Measurements from ENCODE around the gene TMEM145. TPM values are rescaled to one million over a fixed set of nuclear protein-coding genes. Genes with fewer than 3 reads are reported as not detected.
A peak's percentile ranks its signal among the peaks of the same experiment; 100 is the strongest.

TMEM145 gene
- total RNA-seq, 1 donor from 2014 or later, result 3.9 TPM

DNA sequence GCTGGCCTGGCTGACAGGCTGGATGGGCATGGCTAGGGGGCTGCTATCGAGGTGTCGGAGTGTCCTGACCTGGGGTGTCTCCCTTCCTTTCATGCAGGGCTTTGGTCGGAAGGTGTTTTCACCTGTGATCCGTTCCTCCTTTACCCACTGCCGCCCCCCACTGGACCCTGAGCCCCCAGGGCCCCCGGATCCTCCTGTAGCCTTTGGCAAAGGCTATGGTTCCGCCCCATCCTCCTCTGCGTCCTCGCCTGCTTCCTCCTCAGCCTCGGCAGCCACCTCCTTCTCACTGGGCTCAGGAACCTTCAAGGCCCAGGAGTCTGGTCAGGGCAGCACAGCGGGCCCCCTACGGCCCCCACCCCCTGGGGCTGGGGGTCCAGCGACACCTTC lies 23.0 kb upstream of the TMEM145 start:
- no peak overlapping the region for H3K27ac Mint-ChIP-seq (ENCODE audit: unreplicated experiment)
- H3K4me3 Mint-ChIP-seq (ENCODE audit: unreplicated experiment), result no peak overlapping the region
- TF ChIP-seq, protein P1, sequence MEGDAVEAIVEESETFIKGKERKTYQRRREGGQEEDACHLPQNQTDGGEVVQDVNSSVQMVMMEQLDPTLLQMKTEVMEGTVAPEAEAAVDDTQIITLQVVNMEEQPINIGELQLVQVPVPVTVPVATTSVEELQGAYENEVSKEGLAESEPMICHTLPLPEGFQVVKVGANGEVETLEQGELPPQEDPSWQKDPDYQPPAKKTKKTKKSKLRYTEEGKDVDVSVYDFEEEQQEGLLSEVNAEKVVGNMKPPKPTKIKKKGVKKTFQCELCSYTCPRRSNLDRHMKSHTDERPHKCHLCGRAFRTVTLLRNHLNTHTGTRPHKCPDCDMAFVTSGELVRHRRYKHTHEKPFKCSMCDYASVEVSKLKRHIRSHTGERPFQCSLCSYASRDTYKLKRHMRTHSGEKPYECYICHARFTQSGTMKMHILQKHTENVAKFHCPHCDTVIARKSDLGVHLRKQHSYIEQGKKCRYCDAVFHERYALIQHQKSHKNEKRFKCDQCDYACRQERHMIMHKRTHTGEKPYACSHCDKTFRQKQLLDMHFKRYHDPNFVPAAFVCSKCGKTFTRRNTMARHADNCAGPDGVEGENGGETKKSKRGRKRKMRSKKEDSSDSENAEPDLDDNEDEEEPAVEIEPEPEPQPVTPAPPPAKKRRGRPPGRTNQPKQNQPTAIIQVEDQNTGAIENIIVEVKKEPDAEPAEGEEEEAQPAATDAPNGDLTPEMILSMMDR (IDR thresholded peaks at IDR 0.05; ENCODE audit: unreplicated experiment), result no peak
- H3K36me3 Mint-ChIP-seq (ENCODE audit: low read depth, unreplicated experiment), result peaks cover 20% of the 10 kb centered on the region
- no peak for DNase-seq (ENCODE audit: low spot score)
- H3K9me3 Mint-ChIP-seq (ENCODE audit: unreplicated experiment), result no peaks in the 10 kb centered on the region
- peaks cover 12% of the 10 kb centered on the region for H3K4me1 Mint-ChIP-seq (ENCODE audit: unreplicated experiment)
- H3K27me3 Mint-ChIP-seq (ENCODE audit: unreplicated experiment), result peaks cover 20% of the 10 kb centered on the region

DNA sequence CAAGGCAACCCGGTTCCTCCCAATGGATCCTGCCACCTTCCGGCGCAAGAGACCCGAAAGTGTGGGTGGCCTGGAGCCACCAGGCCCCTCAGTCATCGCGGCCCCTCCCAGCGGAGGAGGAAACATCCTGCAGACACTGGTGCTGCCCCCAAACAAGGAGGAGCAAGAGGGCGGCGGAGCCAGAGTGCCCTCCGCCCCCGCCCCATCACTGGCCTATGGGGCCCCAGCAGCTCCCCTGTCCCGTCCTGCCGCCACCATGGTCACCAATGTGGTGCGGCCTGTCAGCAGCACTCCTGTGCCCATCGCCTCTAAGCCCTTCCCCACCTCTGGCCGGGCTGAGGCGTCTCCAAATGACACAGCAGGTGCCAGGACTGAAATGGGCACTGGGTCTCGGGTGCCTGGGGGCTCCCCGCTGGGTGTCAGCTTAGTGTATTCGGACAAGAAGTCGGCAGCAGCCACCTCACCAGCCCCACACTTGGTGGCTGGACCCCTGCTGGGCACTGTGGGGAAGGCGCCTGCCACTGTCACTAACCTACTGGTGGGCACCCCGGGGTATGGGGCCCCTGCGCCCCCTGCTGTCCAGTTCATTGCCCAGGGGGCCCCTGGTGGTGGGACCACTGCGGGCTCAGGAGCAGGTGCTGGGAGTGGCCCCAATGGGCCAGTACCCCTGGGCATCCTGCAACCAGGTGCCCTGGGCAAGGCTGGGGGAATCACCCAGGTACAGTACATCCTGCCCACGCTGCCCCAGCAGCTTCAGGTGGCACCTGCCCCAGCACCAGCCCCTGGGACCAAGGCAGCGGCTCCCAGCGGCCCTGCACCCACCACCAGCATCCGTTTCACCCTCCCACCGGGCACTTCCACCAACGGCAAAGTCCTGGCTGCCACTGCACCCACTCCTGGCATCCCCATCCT lies 22.3 kb upstream of the TMEM145 start:
- Mint-ChIP-seq H3K27ac (ENCODE audit: unreplicated experiment) (no peak overlapping the region), H3K4me3 (ENCODE audit: unreplicated experiment) (peak overlapping the region; percentile 25), H3K36me3 (ENCODE audit: low read depth, unreplicated experiment) (peaks cover 20% of the 10 kb centered on the region)

DNA sequence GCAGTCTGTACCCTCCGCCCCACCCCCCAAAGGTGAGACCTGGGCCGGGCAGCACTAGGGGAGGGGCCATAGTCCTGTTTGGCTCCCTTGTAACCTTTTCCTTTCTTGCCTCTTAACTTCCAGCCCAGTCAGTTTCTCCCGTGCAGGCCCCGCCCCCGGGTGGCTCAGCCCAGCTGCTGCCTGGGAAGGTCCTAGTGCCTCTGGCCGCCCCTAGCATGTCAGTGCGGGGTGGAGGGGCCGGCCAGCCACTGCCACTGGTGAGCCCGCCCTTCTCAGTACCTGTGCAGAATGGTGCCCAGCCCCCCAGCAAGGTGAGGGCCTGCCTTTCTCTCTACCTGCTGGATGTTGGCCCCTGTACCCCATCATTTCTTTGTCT lies 21.7 kb upstream of the TMEM145 start:
- Mint-ChIP-seq H3K27ac (ENCODE audit: unreplicated experiment) (peak overlapping the region; percentile 58), H3K36me3 (ENCODE audit: low read depth, unreplicated experiment) (peaks cover 15% of the 10 kb centered on the region), H3K4me3 (ENCODE audit: unreplicated experiment) (peak overlapping the region; percentile 86), H3K4me1 (ENCODE audit: unreplicated experiment) (no peaks in the 10 kb centered on the region), H3K9me3 (ENCODE audit: unreplicated experiment) (no peaks in the 10 kb centered on the region), H3K27me3 (ENCODE audit: unreplicated experiment) (peaks cover 15% of the 10 kb centered on the region)
- TF ChIP-seq, protein P1 (IDR thresholded peaks at IDR 0.05; ENCODE audit: unreplicated experiment), result no peak
- DNase-seq (ENCODE audit: low spot score), result no peak

More for the DNA sequence above, 22.3 kb upstream of the TMEM145 start:
- TF ChIP-seq, protein P1 (IDR thresholded peaks at IDR 0.05; ENCODE audit: unreplicated experiment), result peak; percentile 72
- no peaks in the 10 kb centered on the region for H3K9me3 Mint-ChIP-seq (ENCODE audit: unreplicated experiment)
- H3K27me3 Mint-ChIP-seq (ENCODE audit: unreplicated experiment), result peaks cover 18% of the 10 kb centered on the region
- peaks cover 6% of the 10 kb centered on the region for H3K4me1 Mint-ChIP-seq (ENCODE audit: unreplicated experiment)
- peak; percentile 68 for DNase-seq (ENCODE audit: low spot score)

DNA sequence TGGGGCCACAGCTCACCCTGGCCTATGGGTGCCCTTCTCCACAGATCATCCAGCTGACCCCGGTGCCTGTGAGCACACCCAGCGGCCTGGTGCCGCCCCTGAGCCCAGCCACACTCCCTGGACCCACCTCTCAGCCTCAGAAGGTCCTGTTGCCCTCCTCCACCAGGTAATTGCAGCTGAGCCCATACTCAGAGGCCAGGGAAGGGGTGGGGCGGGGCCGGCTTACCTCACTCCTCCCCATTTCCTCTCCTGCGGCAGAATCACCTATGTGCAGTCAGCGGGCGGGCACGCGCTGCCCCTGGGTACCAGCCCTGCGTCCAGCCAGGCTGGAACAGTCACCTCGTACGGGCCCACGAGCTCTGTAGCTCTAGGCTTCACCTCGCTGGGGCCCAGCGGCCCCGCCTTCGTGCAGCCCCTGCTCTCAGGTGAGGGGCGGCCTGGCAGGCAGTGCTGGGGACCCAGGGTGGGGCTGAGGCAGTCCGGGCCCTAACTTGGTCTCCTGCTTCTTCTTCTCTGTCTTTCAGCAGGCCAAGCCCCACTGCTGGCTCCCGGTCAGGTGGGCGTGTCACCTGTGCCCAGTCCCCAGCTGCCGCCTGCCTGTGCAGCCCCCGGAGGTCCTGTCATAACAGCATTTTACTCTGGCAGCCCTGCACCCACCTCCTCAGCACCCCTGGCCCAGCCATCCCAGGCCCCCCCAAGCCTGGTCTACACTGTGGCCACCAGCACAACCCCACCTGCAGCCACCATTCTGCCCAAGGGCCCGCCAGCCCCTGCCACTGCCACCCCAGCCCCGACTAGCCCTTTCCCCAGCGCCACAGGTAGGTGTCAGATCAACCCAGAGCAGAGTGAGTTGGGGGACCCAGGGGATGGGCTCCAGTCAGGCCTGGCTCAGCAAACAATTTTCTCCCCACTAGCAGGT lies 20.8 kb upstream of the TMEM145 start:
- peak overlapping the region; percentile 86 for H3K4me3 Mint-ChIP-seq (ENCODE audit: unreplicated experiment)
- no peaks in the 10 kb centered on the region for H3K9me3 Mint-ChIP-seq (ENCODE audit: unreplicated experiment)
- peaks cover 15% of the 10 kb centered on the region for H3K36me3 Mint-ChIP-seq (ENCODE audit: low read depth, unreplicated experiment)
- TF ChIP-seq, protein P1 (IDR thresholded peaks at IDR 0.05; ENCODE audit: unreplicated experiment), result no peak
- H3K4me1 Mint-ChIP-seq (ENCODE audit: unreplicated experiment), result no peaks in the 10 kb centered on the region
- no peak overlapping the region for H3K27ac Mint-ChIP-seq (ENCODE audit: unreplicated experiment)
- no peak for DNase-seq (ENCODE audit: low spot score)
- peaks cover 13% of the 10 kb centered on the region for H3K27me3 Mint-ChIP-seq (ENCODE audit: unreplicated experiment)

Data from endothelial cell (in vitro differentiated cells).